GM12878 (cell line): Measurements from ENCODE around the gene DOCK7. TPM values are rescaled to one million over a fixed set of nuclear protein-coding genes. Genes with fewer than 3 reads are reported as not detected.

ENCODE experiments used
- ATAC-seq: fragments of 200-7000 bp; cut with Tn5 transposase; 3 replicates; pipeline ENCODE4 v1.9.1; 2020; ENCODE audit warnings: mild to moderate bottlenecking, moderate library complexity
- BruUV-seq: library from RNA; stranded (reverse); fragments of 400-500 nt; replicated peaks from 2 replicates; lab custom pipeline; 2021; lab: Mats Ljungman, UMichigan
- CTCF ChIA-PET: fragments of 300-600 bp; sonication (Branson Sonifier 250); formaldehyde crosslinking; extraction: SDS; loops from one replicate; lab custom pipeline; 2021; ENCODE audit warnings: inconsistent platforms; lab: Yijun Ruan, JAX
- POLR2A ChIA-PET: fragments of 350-600 bp; formaldehyde crosslinking; extraction: SDS; loops from one replicate; lab custom pipeline; 2021; ENCODE audit warnings: inconsistent platforms; lab: Charles Lee
- RAD21 ChIA-PET: fragments of 300-600 bp; sonication (Branson Sonifier 250); formaldehyde crosslinking; loops from one replicate; lab custom pipeline; 2023; ENCODE audit warnings: antibody characterized with exemption; ENCODE audit not compliant: unreplicated experiment; lab: Charles Lee
- SMC1A ChIA-PET: fragments of 300-600 bp; sonication (Branson Sonifier 250); formaldehyde crosslinking; loops from one replicate; lab custom pipeline; 2023; ENCODE audit not compliant: unreplicated experiment, uncharacterized antibody; lab: Charles Lee
- DNase-seq: peaks from one replicate; pipeline ENCODE4 v3.0.0-alpha.2; 2011; ENCODE audit warnings: low read depth, low spot score
- FAIRE-seq: peaks from 3 replicates; lab custom pipeline; 2011; peaks lifted over from hg19 to GRCh38; lab: Jason Lieb, UNC
- H2AFZ ChIP-seq: 2 replicates; pipeline ENCODE4 v1.6.0; 2011; ENCODE audit warnings: low read depth, low read length, control low read depth; ENCODE audit not compliant: control insufficient read depth
- H3K27ac ChIP-seq: 2 replicates; pipeline ENCODE4 v1.5.1; 2011; ENCODE audit warnings: control low read depth; ENCODE audit not compliant: control insufficient read depth, insufficient read depth
- H3K27me3 ChIP-seq, 2 experiments: replicated peaks in 1 of 2; 2 replicates each; pipeline versions ENCODE4 v1.6.0 to v1.6.1; 2011; ENCODE audit warnings: low read length in 1 of 2; ENCODE audit not compliant: control insufficient read depth in 2 of 2, insufficient read depth in 2 of 2
- H3K36me3 ChIP-seq, 2 experiments: 2 replicates each; pipeline ENCODE4 v1.5.1; 2011; ENCODE audit warnings: low read length in 1 of 2; ENCODE audit not compliant: control insufficient read depth in 2 of 2, insufficient read depth in 2 of 2
- H3K4me1 ChIP-seq: 2 replicates; pipeline ENCODE4 v1.6.1; 2011; ENCODE audit warnings: mild to moderate bottlenecking, low read length, moderate library complexity, mixed read lengths; ENCODE audit not compliant: control insufficient read depth, insufficient read depth
- H3K4me2 ChIP-seq: 2 replicates; pipeline ENCODE4 v1.6.0; 2011; ENCODE audit warnings: control low read depth; ENCODE audit not compliant: control insufficient read depth, insufficient read depth
- H3K4me3 ChIP-seq: fragments of 200-600 bp; sonication (generic); 2 replicates; pipeline ENCODE4 v1.5.1; 2016
- H3K79me2 ChIP-seq: 2 replicates; pipeline ENCODE4 v1.6.0; 2011; ENCODE audit warnings: low read length; ENCODE audit not compliant: control insufficient read depth, insufficient read depth
- H3K9ac ChIP-seq: 2 replicates; pipeline ENCODE4 v1.8.0; 2011; ENCODE audit warnings: low read length, control low read depth, mixed read lengths; ENCODE audit not compliant: control insufficient read depth, insufficient read depth
- H3K9me3 ChIP-seq: replicated peaks from 3 replicates; pipeline ENCODE4 v1.5.1; 2011; ENCODE audit warnings: mild to moderate bottlenecking, low read length; ENCODE audit not compliant: control insufficient read depth, insufficient read depth
- H4K20me1 ChIP-seq: 2 replicates; pipeline ENCODE4 v1.6.0; 2011; ENCODE audit not compliant: control insufficient read depth, insufficient read depth
- BCL11A ChIP-seq: IDR thresholded peaks from 2 replicates; pipeline ENCODE4 v1.6.1; 2011; ENCODE audit warnings: low read depth, low read length
- BRCA1 ChIP-seq: IDR thresholded peaks from 2 replicates; pipeline ENCODE4 v1.6.1; 2011; ENCODE audit warnings: low read depth, low read length, improper control_type of control experiment
- CREM ChIP-seq: IDR thresholded peaks from 2 replicates; pipeline ENCODE4 v1.6.1; 2014; ENCODE audit warnings: antibody characterized with exemption, low read depth
- ESRRA ChIP-seq: IDR thresholded peaks from 2 replicates; pipeline ENCODE4 v1.6.1; 2012; ENCODE audit warnings: mild to moderate bottlenecking, low read length, improper control_type of control experiment
- HCFC1 ChIP-seq: fragments of 150-350 bp; IDR thresholded peaks from 2 replicates; pipeline ENCODE4 v1.6.1; 2014; ENCODE audit warnings: low read length
- JUND ChIP-seq: IDR thresholded peaks from 2 replicates; pipeline ENCODE4 v1.6.1; 2012; ENCODE audit warnings: low read depth, mild to moderate bottlenecking, low read length, improper control_type of control experiment, moderate library complexity
- LARP7 ChIP-seq: fragments of 450-650 bp; IDR thresholded peaks from 2 replicates; pipeline ENCODE4 v1.6.1; 2017; ENCODE audit warnings: mild to moderate bottlenecking
- NRF1 ChIP-seq: conservative IDR thresholded peaks from 2 replicates; pipeline ENCODE4 v1.6.1; 2011; ENCODE audit warnings: mild to moderate bottlenecking, low read depth, low read length, improper control_type of control experiment
- RELB ChIP-seq: fragments of 450-650 bp; IDR thresholded peaks from 2 replicates; pipeline ENCODE4 v1.6.1; 2017; ENCODE audit warnings: low read depth, mild to moderate bottlenecking, moderate library complexity
- SIN3A ChIP-seq: IDR thresholded peaks from 2 replicates; pipeline ENCODE4 v1.6.1; 2012; ENCODE audit warnings: low read depth, low read length, improper control_type of control experiment
- SMC3 ChIP-seq: IDR thresholded peaks from 2 replicates; pipeline ENCODE4 v1.6.1; 2011; ENCODE audit warnings: low read length, improper control_type of control experiment, borderline replicate concordance
- WGBS: methylation state at CpG from one replicate; pipeline ENCODE4 v1.1.6; 2016; ENCODE audit warnings: low lambda C conversion rate; ENCODE audit not compliant: insufficient replicate concordance, insufficient coverage; ENCODE audit errors: missing lambda C conversion rate; 5-methylcytosine and 5-hydroxymethylcytosine counted together
- in situ Hi-C: fragments of 300-500 bp; cut with MboI; formaldehyde crosslinking; loops from 9 replicates; pipeline ENCODE4 v1.14.3; 2018; ENCODE audit warnings: mixed read lengths
- intact Hi-C: fragments of 100-400 bp; cut with micrococcal nuclease; formaldehyde crosslinking; loops from one replicate; pipeline ENCODE4 v1.14.2; 2022; ENCODE audit not compliant: unreplicated experiment
- polyA plus RNA-seq, 11 experiments: library from polyadenylated mRNA; depleted of rRNA in 4 of 11; unstranded in 6 of 11; stranded (reverse) in 5 of 11; fragments of >200 nt; fragmentation: Nextera tagmentation in 4 of 11; fragmentation: Illumina TruSeq in 1 of 11; extraction: Ambion mirVana in 4 of 11; extraction: Trizol in 1 of 11; gene quantifications; 1 replicate in 1 of 11; 2 replicates in 10 of 11; pipeline versions ENCODE4 v1.2.1 to v1.2.3, GENCODE V29; 2011 to 2016; ENCODE audit warnings: inconsistent platforms in 2 of 11, missing spikeins in 2 of 11, low read depth in 1 of 11
- total RNA-seq, 4 experiments: library from RNA; depleted of rRNA in 3 of 4; stranded (reverse); fragments of >200 nt in 3 of 4; fragmentation: Illumina TruSeq in 1 of 4; extraction: Trizol in 1 of 4; gene quantifications; 2 replicates each; pipeline versions ENCODE4 v1.2.1 to v1.2.3, GENCODE V29; 2013 to 2021
- TF ChIP-seq, protein P1 (sequence below): fragments of 450-650 bp; formaldehyde crosslinking; IDR thresholded peaks from 2 replicates; pipeline ENCODE4 v1.4.0; 2020; ENCODE audit warnings: mild to moderate bottlenecking, moderate library complexity

Gene DOCK7
- total and polyA plus RNA-seq, 10 of the 15 experiments (the other 5 are each of a cell fraction or from before 2014, with no cell fraction given) = 4.8 to 34.6 (median 26.9) TPM

GRCh38 chr1:62597281-62597680 is 90.9 kb downstream of the DOCK7 start, which contains the start of gene ANGPTL3:
TSS of gene ANGPTL3 (plus strand) at chr1:62597520. CDS start at chr1:62597567, 47 bp downstream.
- ChIA-PET RAD21 (no interaction called here), CTCF (no interaction called here), POLR2A (interaction anchor here (0.8 kb wide), 1 partner anchor 16 kb away, joined by 3 read pairs; no protein-coding TSS in a partner anchor), SMC1A (interaction anchor here (1.0 kb wide), 1 partner anchor 16 kb away, joined by 3 read pairs; no protein-coding TSS in a partner anchor)
- 39% methylated on average over 3 of the region's 3 CpGs for WGBS
- no peaks in the 10 kb centered on the region for H3K4me1 ChIP-seq
- no peak for ATAC-seq
- DNase-seq = no peak
- no peaks in the 10 kb centered on the region for H3K79me2 ChIP-seq
- no peaks in the 10 kb centered on the region for H3K36me3 ChIP-seq
- H3K27ac ChIP-seq = no peak within 1 kb of the TSS
- H3K4me2 ChIP-seq = no peak within 1 kb of the TSS
- no peak within 1 kb of the TSS for H2AFZ ChIP-seq
- H3K27me3 ChIP-seq = no peaks in the 10 kb centered on the region
- no peaks in the 10 kb centered on the region for H4K20me1 ChIP-seq
- H3K9me3 ChIP-seq = no peaks in the 10 kb centered on the region
- no peak for TF ChIP-seq SIN3A
- TF ChIP-seq JUND = no peak
- no peak for TF ChIP-seq ESRRA
- H3K9ac ChIP-seq = no peak within 1 kb of the TSS
- intact Hi-C loops (no loop called here), in situ Hi-C loops (no loop called here)
- FAIRE-seq = no peak
- no TSS peak for BruUV-seq
- H3K4me3 ChIP-seq = no peak within 1 kb of the TSS

- ChIA-PET POLR2A (no interaction called here), RAD21 (no interaction called here), CTCF (interaction anchor here (0.7 to 1.1 kb wide), 3 partner anchors 19 to 151 kb away, joined by 3 to 4 read pairs (median 3); no protein-coding TSS in a partner anchor), SMC1A (interaction anchor here (1.0 to 2.1 kb wide), 3 partner anchors 14 to 95 kb away, joined by 3 to 8 read pairs (median 3); no protein-coding TSS in a partner anchor)
- H3K4me3 ChIP-seq = no peak overlapping the region
- ATAC-seq (no peak), DNase-seq (no peak), FAIRE-seq (no peak)
- H3K4me2 ChIP-seq = no peak overlapping the region
- no peaks in the 10 kb centered on the region for H3K4me1 ChIP-seq
- H3K79me2 ChIP-seq = no peaks in the 10 kb centered on the region
- 53% methylated on average over 3 of the region's 3 CpGs for WGBS
- H4K20me1 ChIP-seq = no peaks in the 10 kb centered on the region
- H3K9ac ChIP-seq = no peak overlapping the region
- no peaks in the 10 kb centered on the region for H3K27me3 ChIP-seq
- TF ChIP-seq BCL11A (no peak), SMC3 (no peak), CREM (no peak), NRF1 (no peak), HCFC1 (no peak), JUND (no peak), BRCA1 (no peak), RELB (no peak), LARP7 (no peak)
- TF ChIP-seq, protein P1, sequence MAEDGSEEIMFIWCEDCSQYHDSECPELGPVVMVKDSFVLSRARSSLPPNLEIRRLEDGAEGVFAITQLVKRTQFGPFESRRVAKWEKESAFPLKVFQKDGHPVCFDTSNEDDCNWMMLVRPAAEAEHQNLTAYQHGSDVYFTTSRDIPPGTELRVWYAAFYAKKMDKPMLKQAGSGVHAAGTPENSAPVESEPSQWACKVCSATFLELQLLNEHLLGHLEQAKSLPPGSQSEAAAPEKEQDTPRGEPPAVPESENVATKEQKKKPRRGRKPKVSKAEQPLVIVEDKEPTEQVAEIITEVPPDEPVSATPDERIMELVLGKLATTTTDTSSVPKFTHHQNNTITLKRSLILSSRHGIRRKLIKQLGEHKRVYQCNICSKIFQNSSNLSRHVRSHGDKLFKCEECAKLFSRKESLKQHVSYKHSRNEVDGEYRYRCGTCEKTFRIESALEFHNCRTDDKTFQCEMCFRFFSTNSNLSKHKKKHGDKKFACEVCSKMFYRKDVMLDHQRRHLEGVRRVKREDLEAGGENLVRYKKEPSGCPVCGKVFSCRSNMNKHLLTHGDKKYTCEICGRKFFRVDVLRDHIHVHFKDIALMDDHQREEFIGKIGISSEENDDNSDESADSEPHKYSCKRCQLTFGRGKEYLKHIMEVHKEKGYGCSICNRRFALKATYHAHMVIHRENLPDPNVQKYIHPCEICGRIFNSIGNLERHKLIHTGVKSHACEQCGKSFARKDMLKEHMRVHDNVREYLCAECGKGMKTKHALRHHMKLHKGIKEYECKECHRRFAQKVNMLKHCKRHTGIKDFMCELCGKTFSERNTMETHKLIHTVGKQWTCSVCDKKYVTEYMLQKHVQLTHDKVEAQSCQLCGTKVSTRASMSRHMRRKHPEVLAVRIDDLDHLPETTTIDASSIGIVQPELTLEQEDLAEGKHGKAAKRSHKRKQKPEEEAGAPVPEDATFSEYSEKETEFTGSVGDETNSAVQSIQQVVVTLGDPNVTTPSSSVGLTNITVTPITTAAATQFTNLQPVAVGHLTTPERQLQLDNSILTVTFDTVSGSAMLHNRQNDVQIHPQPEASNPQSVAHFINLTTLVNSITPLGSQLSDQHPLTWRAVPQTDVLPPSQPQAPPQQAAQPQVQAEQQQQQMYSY (CRISPR knock-in tag) = no peak
- H3K9me3 ChIP-seq = no peaks in the 10 kb centered on the region
- intact Hi-C loops (no loop called here), in situ Hi-C loops (no loop called here)
- H3K27ac ChIP-seq = no peak overlapping the region
- H3K36me3 ChIP-seq = no peaks in the 10 kb centered on the region
- no TSS peak for BruUV-seq
- H2AFZ ChIP-seq = no peak overlapping the region
Measured at GRCh38 chr1:62595647-62596046, 92.5 kb downstream of the DOCK7 start.
